ENCODE results near the gene COPS7B. TPM values are rescaled to one million over a fixed set of nuclear protein-coding genes. Genes with fewer than 3 reads are reported as not detected.

COPS7B gene
- total RNA-seq, 4 donors from 2014 or later = 20.0 to 39.4 (median 24.8) TPM

- no peak for TF ChIP-seq CTCF (IDR thresholded peaks at IDR 0.05; ENCODE audit: low read depth)
These were observed 24.5 kb upstream of the COPS7B start for GRCh38 chr2:231761735-231762134.

- no peak for TF ChIP-seq CTCF (IDR thresholded peaks at IDR 0.05; ENCODE audit: low read depth)
These were observed 22.1 kb upstream of the COPS7B start for GRCh38 chr2:231764124-231764523.

- no peak for TF ChIP-seq CTCF (IDR thresholded peaks at IDR 0.05; ENCODE audit: low read depth)
These were observed 21.5 kb upstream of the COPS7B start for GRCh38 chr2:231764760-231765159.

- TF ChIP-seq CTCF (IDR thresholded peaks at IDR 0.05; ENCODE audit: low read depth) = no peak
These were observed 20.7 kb upstream of the COPS7B start for GRCh38 chr2:231765496-231765929.

- no peak for TF ChIP-seq CTCF (IDR thresholded peaks at IDR 0.05; ENCODE audit: low read depth)
These were observed 16.8 kb upstream of the COPS7B start for GRCh38 chr2:231769170-231770136.

GRCh38 chr2:231780123-231780908 lies 5.9 kb upstream of the COPS7B start:
- no peak for TF ChIP-seq CTCF (IDR thresholded peaks at IDR 0.05; ENCODE audit: low read depth)
